HCT116 (cell line): ENCODE measurements around the gene TMEM175. TPM values are rescaled to one million over a fixed set of nuclear protein-coding genes. Genes with fewer than 3 reads are reported as not detected.

Source experiments
- ATAC-seq: fragments of 200-7000 bp; cut with Tn5 transposase; 2 replicates; pipeline ENCODE4 v1.9.1; 2020; ENCODE audit warnings: mild to moderate bottlenecking, moderate library complexity
- BruUV-seq: library from RNA; stranded (reverse); fragments of 400-500 nt; replicated peaks from 2 replicates; lab custom pipeline; 2021; lab: Mats Ljungman, UMichigan
- CTCF ChIA-PET: fragments of 300-600 bp; sonication (Branson Sonifier 250); formaldehyde crosslinking; loops from one replicate; lab custom pipeline; 2021; ENCODE audit warnings: antibody characterized with exemption; lab: Charles Lee
- POLR2A ChIA-PET: fragments of 300-600, 350-600 bp; sonication (Branson Sonifier 250); formaldehyde crosslinking; loops from one replicate; lab custom pipeline; 2021; ENCODE audit warnings: antibody characterized with exemption; lab: Charles Lee
- RAD21 ChIA-PET, 2 experiments: fragments of 300-600 bp; sonication (Branson Sonifier 250); formaldehyde crosslinking; loops; one replicate each; lab custom pipeline; 2023; ENCODE audit warnings: low total read pairs in 2 of 2; ENCODE audit not compliant: uncharacterized antibody in 2 of 2, unreplicated experiment in 2 of 2, low non-redundant PET in 1 of 2; lab: Charles Lee
- DNase-seq: peaks from one replicate; pipeline ENCODE4 v3.0.0-alpha.2; 2010; ENCODE audit warnings: low read depth, low spot score
- H2AFZ ChIP-seq: fragments of 200-600 bp; shearing (Covaris generic), sonication (generic); 2 replicates; pipeline ENCODE4 v1.6.1; 2017; ENCODE audit warnings: low read depth, mixed run types, mixed read lengths, antibody characterized with exemption, low read length; ENCODE audit not compliant: poor library complexity, severe bottlenecking
- H3K27ac ChIP-seq: 2 replicates; pipeline ENCODE4 v1.5.1; 2012; ENCODE audit warnings: low read depth, low read length
- H3K27me3 ChIP-seq: fragments of 200-600 bp; sonication (generic); 2 replicates; pipeline ENCODE4 v1.6.1; 2016; ENCODE audit warnings: mixed run types, low read length, mixed read lengths; ENCODE audit not compliant: insufficient read depth
- H3K36me3 ChIP-seq, 2 experiments: fragments of 200-500 bp in 1 of 2; fragments of 200-600 bp in 1 of 2; sonication (Bioruptor generic) in 1 of 2; sonication (generic) in 1 of 2; 2 replicates each; pipeline versions ENCODE4 v1.5.1 to v1.6.1; 2014 to 2016; ENCODE audit warnings: low read length in 2 of 2, inconsistent platforms in 1 of 2, mixed read lengths in 1 of 2, mixed run types in 1 of 2; ENCODE audit not compliant: insufficient read depth in 2 of 2, control insufficient read depth in 1 of 2
- H3K4me1 ChIP-seq, 2 experiments: fragments of 200-600 bp in 1 of 2; sonication (generic) in 1 of 2; 2 replicates each; pipeline versions ENCODE4 v1.5.1 to v1.6.1; 2012 to 2017; ENCODE audit warnings: low read length in 2 of 2, inconsistent platforms in 1 of 2, mild to moderate bottlenecking in 1 of 2, mixed read lengths in 1 of 2, mixed run types in 1 of 2, moderate library complexity in 1 of 2; ENCODE audit not compliant: insufficient read depth in 2 of 2, control insufficient read depth in 1 of 2
- H3K4me2 ChIP-seq: fragments of 200-600 bp; sonication (generic); 2 replicates; pipeline ENCODE4 v1.6.1; 2017; ENCODE audit warnings: mixed run types, low read length, mixed read lengths
- H3K4me3 ChIP-seq, 2 experiments: fragments of 200-600 bp in 1 of 2; sonication (generic) in 1 of 2; replicated peaks in 1 of 2; 2 replicates each; pipeline ENCODE4 v1.5.1; 2011 to 2016; ENCODE audit warnings: low read length in 2 of 2, control low read depth in 1 of 2, low read depth in 1 of 2, mild to moderate bottlenecking in 1 of 2, mixed read lengths in 1 of 2, mixed run types in 1 of 2
- H3K79me2 ChIP-seq: fragments of 200-600 bp; sonication (generic); 2 replicates; pipeline ENCODE4 v1.6.1; 2017; ENCODE audit warnings: mild to moderate bottlenecking, mixed run types, low read length, moderate library complexity, mixed read lengths; ENCODE audit not compliant: insufficient read depth
- H3K9ac ChIP-seq: fragments of 200-600 bp; sonication (generic); 2 replicates; pipeline ENCODE4 v1.6.1; 2016; ENCODE audit warnings: low read length, mixed read lengths
- H3K9me2 ChIP-seq: fragments of 200-600 bp; sonication (generic), shearing (Covaris generic); 2 replicates; pipeline ENCODE4 v1.6.1; 2017; ENCODE audit warnings: mixed run types, mild to moderate bottlenecking, moderate library complexity; ENCODE audit not compliant: insufficient read depth
- H3K9me3 ChIP-seq, 2 experiments: fragments of 200-500 bp in 1 of 2; fragments of 200-600 bp in 1 of 2; sonication (Bioruptor generic) in 1 of 2; sonication (generic) in 1 of 2; 2 replicates each; pipeline ENCODE4 v1.6.1; 2014 to 2017; ENCODE audit warnings: low read length in 2 of 2, mixed read lengths in 2 of 2, inconsistent platforms in 1 of 2, low read depth in 1 of 2, mild to moderate bottlenecking in 1 of 2, mixed run types in 1 of 2, moderate library complexity in 1 of 2; ENCODE audit not compliant: control insufficient read depth in 1 of 2, insufficient read depth in 1 of 2
- H4K20me1 ChIP-seq: fragments of 200-600 bp; sonication (generic), shearing (Covaris generic); 2 replicates; pipeline ENCODE4 v1.6.1; 2017; ENCODE audit warnings: mixed run types, mild to moderate bottlenecking, moderate library complexity; ENCODE audit not compliant: insufficient read depth
- CBX3 ChIP-seq: IDR thresholded peaks from 2 replicates; pipeline ENCODE4 v1.6.1; 2012; ENCODE audit warnings: low read depth
- EGR1 ChIP-seq: IDR thresholded peaks from 2 replicates; pipeline ENCODE4 v1.6.1; 2012; ENCODE audit warnings: low read depth
- ELF1 ChIP-seq: IDR thresholded peaks from 2 replicates; pipeline ENCODE4 v1.6.1; 2012; ENCODE audit warnings: low read depth, borderline replicate concordance
- EZH2phosphoT487 ChIP-seq: fragments of 200-600 bp; IDR thresholded peaks from 2 replicates; pipeline ENCODE4 v1.6.1; 2018; ENCODE audit warnings: antibody characterized with exemption, borderline replicate concordance
- FOSL1 ChIP-seq: IDR thresholded peaks from 2 replicates; pipeline ENCODE4 v1.6.1; 2012; ENCODE audit warnings: low read depth
- MAX ChIP-seq: IDR thresholded peaks from 2 replicates; pipeline ENCODE4 v1.6.1; 2012
- POLR2A ChIP-seq: IDR thresholded peaks from 2 replicates; pipeline ENCODE4 v1.7.0; 2011; ENCODE audit warnings: borderline replicate concordance; ENCODE audit not compliant: insufficient read depth, insufficient read length; ENCODE audit errors: extremely low read depth
- SIN3A ChIP-seq: IDR thresholded peaks from 2 replicates; pipeline ENCODE4 v1.6.1; 2012; ENCODE audit warnings: low read depth
- intact Hi-C: fragments of 100-400 bp; cut with micrococcal nuclease; formaldehyde crosslinking; loops from 2 replicates; pipeline ENCODE4 v1.10.0; 2022
- total RNA-seq: library from RNA; stranded (reverse); gene quantifications from one replicate; pipeline ENCODE4 v1.2.1, GENCODE V29; 2021; ENCODE audit not compliant: unreplicated experiment
- TF ChIP-seq, protein P1 (sequence below): IDR thresholded peaks from 2 replicates; pipeline ENCODE4 v1.6.1; 2012; ENCODE audit warnings: low read depth
- TF ChIP-seq, protein P2 (sequence below), 3 experiments: fragments of 200-600 bp in 1 of 3; sonication (generic) in 1 of 3; IDR thresholded peaks in 2 of 3; conservative IDR thresholded peaks in 1 of 3; 2 replicates each; pipeline ENCODE4 v1.5.1; 2012 to 2017; ENCODE audit warnings: low read depth in 2 of 3, low read length in 2 of 3, antibody characterized with exemption in 1 of 3, borderline replicate concordance in 1 of 3, control low read depth in 1 of 3, mild to moderate bottlenecking in 1 of 3, mixed read lengths in 1 of 3, mixed run types in 1 of 3, moderate library complexity in 1 of 3; ENCODE audit not compliant: insufficient read depth in 1 of 3
- TF ChIP-seq, protein P3 (sequence below): IDR thresholded peaks from 2 replicates; pipeline ENCODE4 v1.6.1; 2012

The TMEM175 gene
- total RNA-seq, 1 experiment from 2014 or later = 17.5 TPM

DNA sequence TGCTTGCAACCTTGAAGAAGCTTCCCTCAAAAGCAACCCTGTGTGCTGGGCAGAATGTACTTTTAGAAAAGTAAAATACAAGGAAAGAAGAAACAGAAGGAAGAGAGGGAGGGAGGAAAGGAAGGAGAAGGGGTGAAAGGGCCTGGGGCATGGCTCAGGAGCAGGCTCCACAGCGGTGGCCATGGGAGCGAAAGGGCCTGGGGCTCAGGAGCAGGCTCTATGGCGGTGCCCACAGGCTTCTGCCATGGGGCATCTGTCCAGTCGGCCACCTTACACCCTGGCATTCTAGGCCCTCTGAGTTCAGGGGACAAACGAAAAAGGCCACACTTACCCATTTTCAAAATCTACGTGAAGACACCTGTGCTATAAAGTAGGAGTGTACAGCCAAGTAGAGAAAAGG lies 31.5 kb upstream of the TMEM175 start:
- Histone ChIP-seq H3K4me2 (no peak overlapping the region), H3K27me3 (no peaks in the 10 kb centered on the region), H2AFZ (no peak overlapping the region), H3K4me3 (no peak overlapping the region), H3K4me1 (no peaks in the 10 kb centered on the region), H3K79me2 (peaks cover 30% of the 10 kb centered on the region), H3K36me3 (peaks cover 0 to 7% of the 10 kb centered on the region in 2 experiments; a peak in 2 of 4 replicates), H3K9me3 (peaks cover 0 to 4% of the 10 kb centered on the region in 2 experiments; a peak in 1 of 4 replicates), H3K9me2 (no peaks in the 10 kb centered on the region), H4K20me1 (no peaks in the 10 kb centered on the region), H3K27ac (no peak overlapping the region), H3K9ac (no peak overlapping the region)
- ChIA-PET RAD21 (no interaction called here), CTCF (no interaction called here), POLR2A (no interaction called here)
- intact Hi-C loops = no loop called here
- TF ChIP-seq ELF1 (no peak), POLR2A (no peak), EZH2phosphoT487 (no peak), SIN3A (no peak), CBX3 (no peak), MAX (no peak), EGR1 (no peak), FOSL1 (no peak)
- TF ChIP-seq, protein P1, sequence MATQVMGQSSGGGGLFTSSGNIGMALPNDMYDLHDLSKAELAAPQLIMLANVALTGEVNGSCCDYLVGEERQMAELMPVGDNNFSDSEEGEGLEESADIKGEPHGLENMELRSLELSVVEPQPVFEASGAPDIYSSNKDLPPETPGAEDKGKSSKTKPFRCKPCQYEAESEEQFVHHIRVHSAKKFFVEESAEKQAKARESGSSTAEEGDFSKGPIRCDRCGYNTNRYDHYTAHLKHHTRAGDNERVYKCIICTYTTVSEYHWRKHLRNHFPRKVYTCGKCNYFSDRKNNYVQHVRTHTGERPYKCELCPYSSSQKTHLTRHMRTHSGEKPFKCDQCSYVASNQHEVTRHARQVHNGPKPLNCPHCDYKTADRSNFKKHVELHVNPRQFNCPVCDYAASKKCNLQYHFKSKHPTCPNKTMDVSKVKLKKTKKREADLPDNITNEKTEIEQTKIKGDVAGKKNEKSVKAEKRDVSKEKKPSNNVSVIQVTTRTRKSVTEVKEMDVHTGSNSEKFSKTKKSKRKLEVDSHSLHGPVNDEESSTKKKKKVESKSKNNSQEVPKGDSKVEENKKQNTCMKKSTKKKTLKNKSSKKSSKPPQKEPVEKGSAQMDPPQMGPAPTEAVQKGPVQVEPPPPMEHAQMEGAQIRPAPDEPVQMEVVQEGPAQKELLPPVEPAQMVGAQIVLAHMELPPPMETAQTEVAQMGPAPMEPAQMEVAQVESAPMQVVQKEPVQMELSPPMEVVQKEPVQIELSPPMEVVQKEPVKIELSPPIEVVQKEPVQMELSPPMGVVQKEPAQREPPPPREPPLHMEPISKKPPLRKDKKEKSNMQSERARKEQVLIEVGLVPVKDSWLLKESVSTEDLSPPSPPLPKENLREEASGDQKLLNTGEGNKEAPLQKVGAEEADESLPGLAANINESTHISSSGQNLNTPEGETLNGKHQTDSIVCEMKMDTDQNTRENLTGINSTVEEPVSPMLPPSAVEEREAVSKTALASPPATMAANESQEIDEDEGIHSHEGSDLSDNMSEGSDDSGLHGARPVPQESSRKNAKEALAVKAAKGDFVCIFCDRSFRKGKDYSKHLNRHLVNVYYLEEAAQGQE = no peak
- TF ChIP-seq, protein P2, sequence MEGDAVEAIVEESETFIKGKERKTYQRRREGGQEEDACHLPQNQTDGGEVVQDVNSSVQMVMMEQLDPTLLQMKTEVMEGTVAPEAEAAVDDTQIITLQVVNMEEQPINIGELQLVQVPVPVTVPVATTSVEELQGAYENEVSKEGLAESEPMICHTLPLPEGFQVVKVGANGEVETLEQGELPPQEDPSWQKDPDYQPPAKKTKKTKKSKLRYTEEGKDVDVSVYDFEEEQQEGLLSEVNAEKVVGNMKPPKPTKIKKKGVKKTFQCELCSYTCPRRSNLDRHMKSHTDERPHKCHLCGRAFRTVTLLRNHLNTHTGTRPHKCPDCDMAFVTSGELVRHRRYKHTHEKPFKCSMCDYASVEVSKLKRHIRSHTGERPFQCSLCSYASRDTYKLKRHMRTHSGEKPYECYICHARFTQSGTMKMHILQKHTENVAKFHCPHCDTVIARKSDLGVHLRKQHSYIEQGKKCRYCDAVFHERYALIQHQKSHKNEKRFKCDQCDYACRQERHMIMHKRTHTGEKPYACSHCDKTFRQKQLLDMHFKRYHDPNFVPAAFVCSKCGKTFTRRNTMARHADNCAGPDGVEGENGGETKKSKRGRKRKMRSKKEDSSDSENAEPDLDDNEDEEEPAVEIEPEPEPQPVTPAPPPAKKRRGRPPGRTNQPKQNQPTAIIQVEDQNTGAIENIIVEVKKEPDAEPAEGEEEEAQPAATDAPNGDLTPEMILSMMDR (IDR thresholded peaks at IDR 0.05 in 2 of 3, conservative IDR thresholded peaks at IDR 0.05 in 1 of 3; ENCODE audit: borderline replicate concordance in 1 of 3, insufficient read depth in 1 of 3, low read depth in 2 of 3, low read length in 2 of 3) = no peak
- TF ChIP-seq, protein P3, sequence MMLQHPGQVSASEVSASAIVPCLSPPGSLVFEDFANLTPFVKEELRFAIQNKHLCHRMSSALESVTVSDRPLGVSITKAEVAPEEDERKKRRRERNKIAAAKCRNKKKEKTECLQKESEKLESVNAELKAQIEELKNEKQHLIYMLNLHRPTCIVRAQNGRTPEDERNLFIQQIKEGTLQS = no peak
- BruUV-seq = no TSS peak
- ATAC-seq (no peak), DNase-seq (no peak)
